Smooth muscle cell (in vitro differentiated cells): ENCODE data around the gene ARL10. TPM values are rescaled to one million over a fixed set of nuclear protein-coding genes. Genes with fewer than 3 reads are reported as not detected.
"Not testable (repeated sequence)": the region's sequence is repeated elsewhere in the genome, so short reads cannot be mapped to it uniquely, and the experiment has no call there.

Experiments
- DNase-seq: peaks from one replicate; lab custom pipeline; 2025; ENCODE audit not compliant: unreplicated experiment; lab: John Stamatoyannopoulos, UW
- H2AFZ ChIP-seq: fragments of 200-600 bp; sonication (generic); 2 replicates; pipeline ENCODE4 v1.6.0; 2016; ENCODE audit warnings: antibody characterized with exemption, low read depth, mild to moderate bottlenecking
- H3F3A ChIP-seq: fragments of 200-600 bp; sonication (generic); 2 replicates; pipeline ENCODE4 v1.6.0; 2017; ENCODE audit warnings: antibody characterized with exemption, low read depth
- H3K27ac ChIP-seq: fragments of 200-600 bp; sonication (generic); 2 replicates; pipeline ENCODE4 v1.5.1; 2016; ENCODE audit warnings: low read depth, mild to moderate bottlenecking
- H3K27me3 ChIP-seq: fragments of 200-600 bp; sonication (generic); 2 replicates; pipeline ENCODE4 v1.6.1; 2016; ENCODE audit warnings: low read depth, mild to moderate bottlenecking
- H3K36me3 ChIP-seq: fragments of 200-600 bp; sonication (generic); 2 replicates; pipeline ENCODE4 v1.5.1; 2016; ENCODE audit warnings: low read depth
- H3K4me1 ChIP-seq: fragments of 200-600 bp; sonication (generic); 2 replicates; pipeline ENCODE4 v1.5.1; 2016; ENCODE audit warnings: low read depth
- H3K4me2 ChIP-seq: fragments of 200-600 bp; sonication (generic); 2 replicates; pipeline ENCODE4 v1.6.0; 2016; ENCODE audit warnings: mild to moderate bottlenecking
- H3K4me3 ChIP-seq: fragments of 200-600 bp; sonication (generic); 2 replicates; pipeline ENCODE4 v1.5.1; 2016; ENCODE audit warnings: mild to moderate bottlenecking
- H3K79me2 ChIP-seq: fragments of 200-600 bp; sonication (generic); 2 replicates; pipeline ENCODE4 v1.6.0; 2016; ENCODE audit warnings: low read depth, mild to moderate bottlenecking
- H3K9ac ChIP-seq: fragments of 200-600 bp; sonication (generic); 2 replicates; pipeline ENCODE4 v1.6.0; 2016; ENCODE audit warnings: low read depth
- H3K9me3 ChIP-seq: fragments of 200-600 bp; sonication (generic); replicated peaks from 2 replicates; pipeline ENCODE4 v1.5.1; 2016; ENCODE audit warnings: low read depth
- H4K20me1 ChIP-seq: fragments of 200-600 bp; sonication (generic); 2 replicates; pipeline ENCODE4 v1.6.0; 2016; ENCODE audit warnings: low read depth
- WGBS: methylation state at CpG from one replicate; pipeline ENCODE4 v1.1.7; 2016; ENCODE audit warnings: low lambda C conversion rate; 5-methylcytosine and 5-hydroxymethylcytosine counted together
- polyA plus RNA-seq: library from polyadenylated mRNA; unstranded; fragments of >200 nt; fragmentation: Nextera tagmentation; extraction: Ambion mirVana; gene quantifications from 2 replicates; pipeline ENCODE4 v1.2.1, GENCODE V29; 2016
- total RNA-seq: library from RNA; depleted of rRNA; stranded (reverse); fragments of >200 nt; gene quantifications from 2 replicates; pipeline ENCODE4 v1.2.3, GENCODE V29; 2014
- TF ChIP-seq, protein P1 (sequence below): fragments of 200-600 bp; sonication (generic); IDR thresholded peaks from 2 replicates; pipeline ENCODE4 v1.5.1; 2017; ENCODE audit warnings: borderline replicate concordance, mild to moderate bottlenecking, antibody characterized with exemption; ENCODE audit not compliant: insufficient read depth, poor library complexity, severe bottlenecking

The ARL10 gene
- total and polyA plus RNA-seq, 2 experiments from 2014 or later = 5.6 to 10.7 TPM

DNA sequence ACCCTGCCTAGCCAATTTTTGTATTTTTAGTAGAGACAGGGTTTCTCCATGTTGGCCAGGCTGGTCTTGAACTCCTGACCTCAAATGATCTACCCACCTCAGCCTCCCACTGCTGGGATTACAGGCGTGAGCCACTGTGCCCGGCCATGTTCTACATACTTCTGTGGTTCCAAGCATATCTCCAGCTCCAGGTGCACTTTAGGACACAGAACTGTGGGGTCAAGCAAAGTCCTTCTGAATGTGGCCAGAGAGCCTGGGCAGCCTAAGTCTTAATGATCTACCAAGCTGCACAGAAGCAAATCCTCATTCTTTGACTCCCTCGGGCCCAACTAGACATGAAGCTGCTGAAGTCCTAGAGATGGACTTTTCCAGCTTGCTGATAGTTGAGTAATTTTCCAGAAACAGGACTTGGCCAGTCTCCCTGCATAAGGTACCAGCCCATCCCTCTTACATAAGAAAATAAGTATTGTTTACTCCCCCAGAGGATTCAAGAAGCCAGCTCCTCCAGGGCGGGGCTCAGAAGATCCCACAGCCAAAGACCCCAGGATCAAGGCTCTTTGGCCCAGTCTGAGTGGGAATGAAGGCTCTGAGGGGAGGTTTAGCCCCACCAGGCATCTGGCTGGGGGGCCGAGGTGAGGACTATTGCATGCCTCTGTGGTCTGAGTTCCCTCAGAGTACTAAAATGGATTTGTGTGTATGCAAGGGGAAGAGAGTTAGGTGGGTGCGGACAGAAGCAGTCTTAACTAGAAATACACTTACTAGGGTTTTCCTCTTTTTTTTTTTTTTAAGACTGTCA lies 42.4 kb downstream of the ARL10 start:
- no peak for DNase-seq
- 96% methylated on average over 6 of the region's 6 CpGs for WGBS

DNA sequence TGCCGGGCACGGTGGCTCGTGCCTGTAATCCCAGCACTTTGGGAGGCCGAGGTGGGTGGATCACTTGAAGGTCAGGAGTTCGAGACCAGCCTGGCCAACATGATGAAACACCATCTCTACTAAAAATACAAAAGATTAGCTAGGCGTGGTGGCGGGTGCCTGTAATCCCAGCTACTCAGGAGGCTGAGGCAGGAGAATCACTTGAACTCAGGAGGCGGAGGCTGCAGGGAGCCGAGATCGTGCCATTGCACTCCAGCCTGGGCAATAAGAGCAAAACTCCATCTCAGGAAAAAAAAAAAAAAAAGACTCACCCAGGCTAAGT lies 42.9 kb downstream of the ARL10 start:
- H3K9ac ChIP-seq, H3K79me2 ChIP-seq, H3F3A ChIP-seq, H3K27ac ChIP-seq, H3K4me1 ChIP-seq, H3K36me3 ChIP-seq, H3K9me3 ChIP-seq, H3K4me3 ChIP-seq, H2AFZ ChIP-seq, H3K4me2 ChIP-seq, DNase-seq, H3K27me3 ChIP-seq: not testable (repeated sequence)
- 96% methylated on average over 10 of the region's 10 CpGs for WGBS
- peaks cover 68% of the 10 kb centered on the region for H4K20me1 ChIP-seq

More for the DNA sequence above, 42.4 kb downstream of the ARL10 start:
- H3K27me3 ChIP-seq = no peaks in the 10 kb centered on the region
- peaks cover 62% of the 10 kb centered on the region for H4K20me1 ChIP-seq
- no peak overlapping the region for H3K4me2 ChIP-seq
- H2AFZ ChIP-seq = no peak overlapping the region
- H3K4me1 ChIP-seq = no peaks in the 10 kb centered on the region
- no peaks in the 10 kb centered on the region for H3K36me3 ChIP-seq
- no peak overlapping the region for H3K9ac ChIP-seq
- no peaks in the 10 kb centered on the region for H3K79me2 ChIP-seq
- no peak overlapping the region for H3K4me3 ChIP-seq
- no peak overlapping the region for H3K27ac ChIP-seq
- H3F3A ChIP-seq = no peaks in the 10 kb centered on the region
- TF ChIP-seq, protein P1, sequence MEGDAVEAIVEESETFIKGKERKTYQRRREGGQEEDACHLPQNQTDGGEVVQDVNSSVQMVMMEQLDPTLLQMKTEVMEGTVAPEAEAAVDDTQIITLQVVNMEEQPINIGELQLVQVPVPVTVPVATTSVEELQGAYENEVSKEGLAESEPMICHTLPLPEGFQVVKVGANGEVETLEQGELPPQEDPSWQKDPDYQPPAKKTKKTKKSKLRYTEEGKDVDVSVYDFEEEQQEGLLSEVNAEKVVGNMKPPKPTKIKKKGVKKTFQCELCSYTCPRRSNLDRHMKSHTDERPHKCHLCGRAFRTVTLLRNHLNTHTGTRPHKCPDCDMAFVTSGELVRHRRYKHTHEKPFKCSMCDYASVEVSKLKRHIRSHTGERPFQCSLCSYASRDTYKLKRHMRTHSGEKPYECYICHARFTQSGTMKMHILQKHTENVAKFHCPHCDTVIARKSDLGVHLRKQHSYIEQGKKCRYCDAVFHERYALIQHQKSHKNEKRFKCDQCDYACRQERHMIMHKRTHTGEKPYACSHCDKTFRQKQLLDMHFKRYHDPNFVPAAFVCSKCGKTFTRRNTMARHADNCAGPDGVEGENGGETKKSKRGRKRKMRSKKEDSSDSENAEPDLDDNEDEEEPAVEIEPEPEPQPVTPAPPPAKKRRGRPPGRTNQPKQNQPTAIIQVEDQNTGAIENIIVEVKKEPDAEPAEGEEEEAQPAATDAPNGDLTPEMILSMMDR = no peak
- no peaks in the 10 kb centered on the region for H3K9me3 ChIP-seq

DNA sequence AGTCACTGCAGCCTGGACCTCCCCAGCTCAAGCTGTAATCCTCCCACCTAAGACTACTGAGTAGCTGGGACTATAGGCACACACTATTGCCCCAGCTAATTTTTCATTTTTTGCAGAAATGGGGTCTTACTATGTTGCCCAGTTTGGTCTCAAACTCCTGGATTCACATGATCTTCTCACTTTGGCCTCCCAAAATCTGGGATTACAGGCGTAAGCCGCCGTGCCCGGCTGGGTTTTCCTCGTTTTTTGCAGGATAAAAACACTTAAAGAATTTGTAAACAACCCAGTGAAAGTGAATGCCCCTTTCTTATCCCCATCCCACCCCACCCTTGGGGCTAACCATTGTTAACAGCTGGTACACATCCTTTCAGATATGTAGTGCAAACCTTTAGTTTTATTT lies 43.3 kb downstream of the ARL10 start:
- WGBS = 92% methylated on average over 5 of the region's 5 CpGs
- H3K27ac ChIP-seq = no peak overlapping the region
- no peak overlapping the region for H2AFZ ChIP-seq
- no peaks in the 10 kb centered on the region for H3K27me3 ChIP-seq
- DNase-seq = no peak
- TF ChIP-seq, protein P1 = no peak
- no peaks in the 10 kb centered on the region for H3K9me3 ChIP-seq
- peaks cover 71% of the 10 kb centered on the region for H4K20me1 ChIP-seq
- H3K4me1 ChIP-seq = no peaks in the 10 kb centered on the region
- H3K79me2 ChIP-seq = no peaks in the 10 kb centered on the region
- no peak overlapping the region for H3K4me2 ChIP-seq
- no peak overlapping the region for H3K9ac ChIP-seq
- no peak overlapping the region for H3K4me3 ChIP-seq
- no peaks in the 10 kb centered on the region for H3K36me3 ChIP-seq
- no peaks in the 10 kb centered on the region for H3F3A ChIP-seq

DNA sequence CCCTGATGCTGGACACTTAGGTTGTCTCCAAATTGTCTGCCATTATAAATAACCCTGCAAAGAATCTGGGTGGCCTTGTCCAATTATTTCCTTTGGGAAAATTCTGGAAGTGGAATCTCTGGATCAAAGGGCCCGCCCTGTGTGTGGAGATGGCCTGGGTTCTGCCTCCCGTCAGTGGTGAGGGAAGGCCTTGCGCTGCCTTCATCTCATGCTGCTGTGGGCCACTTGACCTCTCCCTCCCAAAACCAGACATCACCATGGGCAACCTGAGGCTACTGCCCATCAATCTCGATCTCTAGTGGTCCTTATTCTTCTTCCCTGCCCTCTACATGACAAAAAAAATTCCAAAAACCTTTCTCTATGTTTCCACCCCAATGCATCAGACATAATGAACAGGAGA lies 44.5 kb downstream of the ARL10 start:
- H4K20me1 ChIP-seq = peaks cover 80% of the 10 kb centered on the region
- 97% methylated on average over 4 of the region's 4 CpGs for WGBS
- no peak overlapping the region for H2AFZ ChIP-seq
- no peak overlapping the region for H3K9ac ChIP-seq
- H3K27ac ChIP-seq = no peak overlapping the region
- peaks cover 7% of the 10 kb centered on the region for H3K79me2 ChIP-seq
- no peaks in the 10 kb centered on the region for H3F3A ChIP-seq
- no peaks in the 10 kb centered on the region for H3K4me1 ChIP-seq
- no peaks in the 10 kb centered on the region for H3K9me3 ChIP-seq
- H3K4me2 ChIP-seq = no peak overlapping the region
- TF ChIP-seq, protein P1 = no peak
- no peak for DNase-seq
- H3K4me3 ChIP-seq = no peak overlapping the region
- H3K27me3 ChIP-seq = no peaks in the 10 kb centered on the region
- no peaks in the 10 kb centered on the region for H3K36me3 ChIP-seq
